Measurements from ENCODE around the gene ITSN2.

DNA sequence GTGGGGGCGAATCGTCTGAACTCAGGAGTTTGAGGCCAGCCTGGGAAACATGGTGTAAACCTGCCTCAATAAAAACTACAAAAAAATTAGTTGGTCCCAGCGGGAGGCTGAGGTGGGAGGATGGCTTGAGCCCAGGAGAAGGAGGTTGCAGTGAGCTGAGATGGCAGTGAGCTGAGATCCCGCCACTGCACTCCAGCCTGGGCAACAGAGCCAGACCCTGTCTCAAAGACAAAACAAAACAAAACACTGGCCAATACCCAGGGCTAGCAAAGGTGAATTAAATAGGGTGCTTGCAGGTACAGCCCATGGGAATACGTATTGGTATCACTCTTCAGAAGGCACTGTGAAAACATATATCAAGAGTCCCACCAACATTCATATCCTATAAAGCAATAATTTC is 7.0 kb downstream of the ITSN2 start:
- TF ChIP-seq, protein P1, sequence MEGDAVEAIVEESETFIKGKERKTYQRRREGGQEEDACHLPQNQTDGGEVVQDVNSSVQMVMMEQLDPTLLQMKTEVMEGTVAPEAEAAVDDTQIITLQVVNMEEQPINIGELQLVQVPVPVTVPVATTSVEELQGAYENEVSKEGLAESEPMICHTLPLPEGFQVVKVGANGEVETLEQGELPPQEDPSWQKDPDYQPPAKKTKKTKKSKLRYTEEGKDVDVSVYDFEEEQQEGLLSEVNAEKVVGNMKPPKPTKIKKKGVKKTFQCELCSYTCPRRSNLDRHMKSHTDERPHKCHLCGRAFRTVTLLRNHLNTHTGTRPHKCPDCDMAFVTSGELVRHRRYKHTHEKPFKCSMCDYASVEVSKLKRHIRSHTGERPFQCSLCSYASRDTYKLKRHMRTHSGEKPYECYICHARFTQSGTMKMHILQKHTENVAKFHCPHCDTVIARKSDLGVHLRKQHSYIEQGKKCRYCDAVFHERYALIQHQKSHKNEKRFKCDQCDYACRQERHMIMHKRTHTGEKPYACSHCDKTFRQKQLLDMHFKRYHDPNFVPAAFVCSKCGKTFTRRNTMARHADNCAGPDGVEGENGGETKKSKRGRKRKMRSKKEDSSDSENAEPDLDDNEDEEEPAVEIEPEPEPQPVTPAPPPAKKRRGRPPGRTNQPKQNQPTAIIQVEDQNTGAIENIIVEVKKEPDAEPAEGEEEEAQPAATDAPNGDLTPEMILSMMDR (IDR thresholded peaks at IDR 0.05) = no peak
- TF ChIP-seq POLR2AphosphoS5 (IDR thresholded peaks at IDR 0.05) (no peak), POLR2A (IDR thresholded peaks at IDR 0.05) (no peak)

Measured in breast epithelium (tissue), 3 donors.